Embryonic facial prominence (tissue), 1 donor: ENCODE results near the gene HNRNPM.
"Not testable (repeated sequence)": the region's sequence is repeated elsewhere in the genome, so short reads cannot be mapped to it uniquely, and the experiment has no call there.

Experiments used
- DNase-seq: peaks from one replicate; pipeline ENCODE4 v3.0.0-alpha.2; 2016; ENCODE audit errors: extremely low spot score

HNRNPM gene

GRCh38 chr19:8511573-8512101 is 66.9 kb downstream of the HNRNPM start:
- DNase-seq: no peak

GRCh38 chr19:8512115-8512967 is 67.6 kb downstream of the HNRNPM start:
- DNase-seq: no peak

- DNase-seq: no peak
These were observed 68.4 kb downstream of the HNRNPM start for GRCh38 chr19:8513036-8513686.

GRCh38 chr19:8513687-8514504 is 69.1 kb downstream of the HNRNPM start, which contains the start of gene ZNF414:
ZNF414 (minus strand) TSS chr19:8514167; CDS start chr19:8514046, 121 bp downstream.
- DNase-seq: peak; percentile 90

- DNase-seq: not testable (repeated sequence)
These were observed 69.8 kb downstream of the HNRNPM start for GRCh38 chr19:8514505-8515009.

- DNase-seq: no peak
These were observed 70.5 kb downstream of the HNRNPM start for GRCh38 chr19:8515317-8515716.

GRCh38 chr19:8517551-8518442 is 73.0 kb downstream of the HNRNPM start:
- no peak for DNase-seq

- no peak for DNase-seq
These were observed 73.8 kb downstream of the HNRNPM start for GRCh38 chr19:8518536-8518935.

GRCh38 chr19:8519388-8519787 is 74.6 kb downstream of the HNRNPM start:
- no peak for DNase-seq

GRCh38 chr19:8525401-8525684 is 80.6 kb downstream of the HNRNPM start:
- no peak for DNase-seq

- peak; percentile 89 for DNase-seq
These were observed 81.7 kb downstream of the HNRNPM start for GRCh38 chr19:8526345-8527091.

- no peak for DNase-seq
These were observed 83.7 kb downstream of the HNRNPM start for GRCh38 chr19:8528500-8528899.

- no peak for DNase-seq
These were observed 84.7 kb downstream of the HNRNPM start for GRCh38 chr19:8529369-8530006.

- no peak for DNase-seq
These were observed 85.4 kb downstream of the HNRNPM start for GRCh38 chr19:8530061-8530679.

GRCh38 chr19:8531470-8531869 is 86.7 kb downstream of the HNRNPM start:
- DNase-seq: no peak

GRCh38 chr19:8532225-8532624 is 87.5 kb downstream of the HNRNPM start:
- no peak for DNase-seq

- no peak for DNase-seq
These were observed 91.5 kb downstream of the HNRNPM start for GRCh38 chr19:8536282-8536681.

- DNase-seq: no peak
These were observed 92.3 kb downstream of the HNRNPM start for GRCh38 chr19:8537099-8537498.
